IPS DF 6.9 (cell line): Measurements from ENCODE around the gene ADAMTS17.

Experiments used
- DNase-seq: peaks from one replicate; pipeline ENCODE4 v3.0.0-alpha.2; 2013; ENCODE audit warnings: low read depth, low spot score
- H3K27ac ChIP-seq: one replicate; pipeline ENCODE4 v1.5.1; 2013; ENCODE audit warnings: low read length, control low read depth
- H3K27me3 ChIP-seq: 2 replicates; pipeline ENCODE4 v1.6.1; 2013; ENCODE audit warnings: mild to moderate bottlenecking, low read length; ENCODE audit not compliant: control insufficient read depth, insufficient read depth
- H3K36me3 ChIP-seq: 2 replicates; pipeline ENCODE4 v1.6.1; 2013; ENCODE audit warnings: low read length; ENCODE audit not compliant: control insufficient read depth, insufficient read depth
- H3K4me1 ChIP-seq: 2 replicates; pipeline ENCODE4 v1.6.1; 2013; ENCODE audit warnings: low read length; ENCODE audit not compliant: control insufficient read depth, insufficient read depth
- H3K4me3 ChIP-seq: 2 replicates; pipeline ENCODE4 v1.5.1; 2013; ENCODE audit warnings: mild to moderate bottlenecking, low read length
- H3K9me3 ChIP-seq: 2 replicates; pipeline ENCODE4 v1.6.1; 2013; ENCODE audit warnings: low read length, inconsistent platforms; ENCODE audit not compliant: control insufficient read depth, insufficient read depth
- WGBS: extraction: QIAGEN DNeasy Blood & Tissue Kit; methylation state at CpG from one replicate; pipeline ENCODE4 v1.1.7; 2013; ENCODE audit warnings: mixed read lengths, missing lambda C conversion rate; ENCODE audit not compliant: insufficient read length, insufficient coverage; 5-methylcytosine and 5-hydroxymethylcytosine counted together

ADAMTS17 gene

GRCh38 chr15:99955532-99955931, 386.2 kb downstream of the ADAMTS17 start:
- no peaks in the 10 kb centered on the region for H3K36me3 ChIP-seq
- no peak for DNase-seq
- no peaks in the 10 kb centered on the region for H3K9me3 ChIP-seq
- no CpG with 5 or more reads among the region's 6 CpGs for WGBS
- no peak overlapping the region for H3K27ac ChIP-seq
- H3K27me3 ChIP-seq = no peaks in the 10 kb centered on the region
- no peak overlapping the region for H3K4me3 ChIP-seq
- peaks cover 2% of the 10 kb centered on the region; the same call in 1 of the 2 replicates for H3K4me1 ChIP-seq

GRCh38 chr15:99955181-99955525, 386.6 kb downstream of the ADAMTS17 start:
- WGBS = no CpG with 5 or more reads among the region's 1 CpG
- H3K4me1 ChIP-seq = peaks cover 2% of the 10 kb centered on the region; the same call in 1 of the 2 replicates
- H3K36me3 ChIP-seq = no peaks in the 10 kb centered on the region
- no peaks in the 10 kb centered on the region for H3K27me3 ChIP-seq
- no peak for DNase-seq
- H3K9me3 ChIP-seq = no peaks in the 10 kb centered on the region
- no peak overlapping the region for H3K4me3 ChIP-seq
- H3K27ac ChIP-seq = no peak overlapping the region

DNA sequence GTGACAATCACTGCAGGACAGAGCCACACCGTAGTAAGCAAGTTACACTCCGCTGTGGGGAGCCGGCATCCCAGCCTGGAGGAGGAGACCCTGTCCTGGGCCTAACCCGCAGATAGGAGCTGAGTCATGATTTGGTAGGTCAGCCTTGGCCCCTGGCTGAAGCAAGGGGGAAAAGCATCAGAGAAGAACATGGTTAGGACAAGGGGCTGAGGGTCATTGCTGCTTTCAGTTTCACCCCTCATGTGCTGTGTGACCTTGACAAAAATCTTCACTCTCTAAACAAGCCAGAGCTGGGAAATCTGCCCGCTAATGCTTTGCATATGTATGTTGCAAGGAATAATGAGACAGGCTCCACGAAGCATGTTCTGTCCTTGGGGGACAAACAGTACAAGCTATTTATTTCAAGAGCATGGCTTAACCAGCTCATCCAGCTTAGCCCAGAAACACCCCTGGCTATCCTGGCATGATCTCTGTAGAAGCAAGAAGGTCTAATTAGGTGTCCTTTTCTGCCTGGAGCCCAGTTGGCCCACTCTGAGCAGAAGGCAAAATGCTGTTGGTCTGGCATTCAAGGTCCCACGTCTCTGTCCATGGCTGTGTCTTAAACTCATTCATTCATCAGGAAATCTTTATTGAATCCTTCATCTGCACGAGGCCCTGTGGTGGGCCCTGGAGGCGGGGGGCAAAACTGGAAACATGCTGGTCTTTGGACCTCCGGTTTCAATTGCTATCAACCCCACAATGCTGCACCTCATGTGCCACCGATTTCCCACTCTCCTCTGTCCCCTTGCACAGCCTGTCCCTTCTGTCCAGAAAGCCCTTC, 387.2 kb downstream of the ADAMTS17 start:
- Histone ChIP-seq H3K27ac (no peak overlapping the region), H3K36me3 (no peaks in the 10 kb centered on the region), H3K27me3 (no peaks in the 10 kb centered on the region), H3K4me3 (no peak overlapping the region), H3K4me1 (peaks cover 2% of the 10 kb centered on the region; the same call in 1 of the 2 replicates), H3K9me3 (no peaks in the 10 kb centered on the region)
- WGBS = no CpG with 5 or more reads among the region's 11 CpGs
- DNase-seq = no peak

- H3K4me1 ChIP-seq = peaks cover 2% of the 10 kb centered on the region; the same call in 1 of the 2 replicates
- no peaks in the 10 kb centered on the region for H3K9me3 ChIP-seq
- WGBS = no CpG with 5 or more reads among the region's 7 CpGs
- no peak overlapping the region for H3K27ac ChIP-seq
- no peak for DNase-seq
- no peaks in the 10 kb centered on the region for H3K36me3 ChIP-seq
- no peaks in the 10 kb centered on the region for H3K27me3 ChIP-seq
- H3K4me3 ChIP-seq = no peak overlapping the region
These were observed 387.9 kb downstream of the ADAMTS17 start for GRCh38 chr15:99953886-99954285.

DNA sequence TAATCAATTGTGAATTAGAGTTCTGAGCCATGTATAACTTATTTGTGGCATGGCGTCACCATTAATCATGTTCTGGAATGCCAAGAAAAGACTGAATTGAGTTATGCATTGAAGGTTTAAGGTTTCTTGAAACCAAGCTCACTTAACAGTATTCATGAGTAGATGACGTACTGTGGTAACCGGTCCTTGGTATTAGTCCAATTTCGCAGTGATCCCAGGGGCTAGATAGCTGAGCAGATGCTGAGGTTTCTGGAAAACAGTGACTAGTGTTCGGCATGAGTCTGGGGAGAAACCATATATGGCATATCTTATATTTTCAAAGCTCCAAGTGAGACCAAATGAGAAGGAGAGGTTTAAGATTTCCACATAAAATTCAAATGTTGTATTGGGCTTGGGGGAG, 390.3 kb downstream of the ADAMTS17 start:
- Histone ChIP-seq H3K36me3 (no peaks in the 10 kb centered on the region), H3K27me3 (no peaks in the 10 kb centered on the region), H3K9me3 (no peaks in the 10 kb centered on the region), H3K4me3 (no peak overlapping the region), H3K27ac (no peak overlapping the region), H3K4me1 (peaks cover 2% of the 10 kb centered on the region; the same call in 1 of the 2 replicates)
- DNase-seq = no peak
- no CpG with 5 or more reads among the region's 5 CpGs for WGBS

DNA sequence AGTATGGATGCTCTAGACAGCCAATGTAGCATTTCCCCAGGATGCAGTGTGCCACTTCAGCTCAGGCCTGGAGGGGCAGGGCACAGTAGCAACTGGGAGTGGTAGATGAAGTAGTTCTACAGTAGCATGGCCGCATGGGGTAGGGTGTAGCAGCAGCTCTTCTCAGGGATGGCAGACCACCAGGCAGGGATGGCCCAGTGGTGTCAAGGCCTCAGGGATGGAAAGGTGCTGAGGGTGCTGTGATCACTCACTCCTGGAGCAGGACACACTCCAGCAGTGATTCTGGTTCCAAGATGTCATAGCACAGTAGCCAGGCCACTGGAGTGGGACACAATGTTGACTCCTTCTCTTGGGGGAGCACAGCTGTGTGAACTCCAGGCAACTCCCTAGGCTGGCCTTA, 397.6 kb downstream of the ADAMTS17 start:
- Histone ChIP-seq H3K4me1 (no peaks in the 10 kb centered on the region), H3K4me3 (no peak overlapping the region), H3K27ac (no peak overlapping the region), H3K9me3 (no peaks in the 10 kb centered on the region), H3K36me3 (no peaks in the 10 kb centered on the region), H3K27me3 (no peaks in the 10 kb centered on the region)
- WGBS = no CpG with 5 or more reads among the region's 1 CpG
- no peak for DNase-seq

GRCh38 chr15:99943466-99943865, 398.3 kb downstream of the ADAMTS17 start:
- no peak overlapping the region for H3K4me3 ChIP-seq
- no peaks in the 10 kb centered on the region for H3K4me1 ChIP-seq
- no CpG with 5 or more reads among the region's 7 CpGs for WGBS

GRCh38 chr15:99932676-99933402, 408.9 kb downstream of the ADAMTS17 start:
- Histone ChIP-seq H3K4me3 (no peak overlapping the region), H3K4me1 (peaks cover 3% of the 10 kb centered on the region; the same call in 1 of the 2 replicates), H3K27ac (no peak overlapping the region), H3K36me3 (no peaks in the 10 kb centered on the region), H3K27me3 (peaks cover 3% of the 10 kb centered on the region; the same call in 1 of the 2 replicates), H3K9me3 (no peaks in the 10 kb centered on the region)
- WGBS = no CpG with 5 or more reads among the region's 13 CpGs
- DNase-seq = no peak

More at GRCh38 chr15:99943466-99943865, 398.3 kb downstream of the ADAMTS17 start:
- no peaks in the 10 kb centered on the region for H3K9me3 ChIP-seq
- no peaks in the 10 kb centered on the region for H3K27me3 ChIP-seq
- no peaks in the 10 kb centered on the region for H3K36me3 ChIP-seq
- no peak for DNase-seq
- H3K27ac ChIP-seq = no peak overlapping the region

- Histone ChIP-seq H3K27ac (no peak overlapping the region), H3K4me3 (no peak overlapping the region), H3K27me3 (peaks cover 3% of the 10 kb centered on the region; the same call in 1 of the 2 replicates), H3K9me3 (no peaks in the 10 kb centered on the region), H3K4me1 (peaks cover 3% of the 10 kb centered on the region; the same call in 1 of the 2 replicates), H3K36me3 (no peaks in the 10 kb centered on the region)
- WGBS = no CpG with 5 or more reads among the region's 13 CpGs
- DNase-seq = no peak
These were observed 409.8 kb downstream of the ADAMTS17 start for GRCh38 chr15:99931703-99932603.

- H3K4me3 ChIP-seq = no peak overlapping the region
- H3K4me1 ChIP-seq = peaks cover 3% of the 10 kb centered on the region; the same call in 1 of the 2 replicates
- H3K9me3 ChIP-seq = no peaks in the 10 kb centered on the region
- no peaks in the 10 kb centered on the region for H3K36me3 ChIP-seq
- peaks cover 3% of the 10 kb centered on the region; the same call in 1 of the 2 replicates for H3K27me3 ChIP-seq
- no peak for DNase-seq
- H3K27ac ChIP-seq = no peak overlapping the region
- no CpG with 5 or more reads among the region's 1 CpG for WGBS
These were observed 411.1 kb downstream of the ADAMTS17 start for GRCh38 chr15:99930696-99931095.
